HTERT RPE-1 (cell line): ENCODE data around the gene MACROD2.

Experiments used
- in situ Hi-C: fragments of 300-500 bp; cut with MboI; formaldehyde crosslinking; loops from 4 replicates; pipeline ENCODE4 v1.14.3; 2020; ENCODE audit warnings: low sequenced_read_pairs

Gene MACROD2

DNA sequence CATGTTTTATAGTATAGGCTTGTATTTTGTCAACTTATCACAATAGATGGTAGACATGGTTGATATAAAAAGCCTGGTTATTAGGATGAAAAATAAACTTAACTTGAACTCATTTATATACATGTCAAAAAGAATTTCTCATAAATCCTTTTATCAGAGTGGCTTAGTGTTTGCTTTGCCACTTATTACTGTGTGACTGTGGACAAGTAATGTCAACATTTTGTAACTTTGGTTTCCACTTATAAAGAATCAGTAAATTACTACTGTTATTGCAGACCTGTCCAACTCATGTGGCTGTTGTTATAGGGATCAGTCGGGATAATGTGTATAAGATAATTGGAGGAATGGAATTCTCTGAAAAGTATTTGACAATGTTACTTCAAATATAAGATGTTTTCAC, 1236.9 kb downstream of the MACROD2 start:
- in situ Hi-C loops: no loop called here

DNA sequence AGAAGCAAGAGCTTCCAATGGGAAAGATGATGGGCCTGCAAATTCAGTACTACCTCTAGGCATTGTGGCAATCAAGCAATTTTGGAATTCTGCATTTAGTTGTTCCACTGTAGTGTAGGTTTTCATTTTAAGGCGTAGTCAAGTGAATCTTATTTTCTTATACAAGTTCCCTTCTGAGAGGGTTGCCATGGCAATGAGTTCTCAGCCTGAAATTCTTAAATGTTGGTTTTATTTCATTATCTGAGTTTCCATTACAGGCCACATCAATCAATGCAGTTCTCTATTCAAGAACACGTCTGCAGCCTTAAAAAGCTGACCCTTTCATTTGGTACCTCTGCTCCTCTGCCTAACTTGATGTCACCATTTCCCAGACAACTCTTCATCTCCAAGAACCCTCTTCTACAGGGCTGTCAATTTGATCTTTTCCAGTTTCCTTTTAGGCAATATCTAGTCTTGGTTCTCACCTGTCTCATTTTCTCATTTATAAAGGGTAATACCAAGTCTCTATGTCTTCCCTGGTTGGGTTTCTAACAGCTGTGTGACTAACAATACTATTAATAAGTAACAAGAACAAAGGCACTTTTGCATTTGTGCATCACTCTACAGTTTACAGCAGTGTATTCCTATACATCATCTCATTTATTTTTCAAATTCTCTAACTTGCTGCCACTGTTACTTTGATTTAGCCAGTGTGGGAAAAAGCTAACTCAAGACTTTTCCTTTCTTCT, 1240.3 kb downstream of the MACROD2 start:
- in situ Hi-C loops: no loop called here

DNA sequence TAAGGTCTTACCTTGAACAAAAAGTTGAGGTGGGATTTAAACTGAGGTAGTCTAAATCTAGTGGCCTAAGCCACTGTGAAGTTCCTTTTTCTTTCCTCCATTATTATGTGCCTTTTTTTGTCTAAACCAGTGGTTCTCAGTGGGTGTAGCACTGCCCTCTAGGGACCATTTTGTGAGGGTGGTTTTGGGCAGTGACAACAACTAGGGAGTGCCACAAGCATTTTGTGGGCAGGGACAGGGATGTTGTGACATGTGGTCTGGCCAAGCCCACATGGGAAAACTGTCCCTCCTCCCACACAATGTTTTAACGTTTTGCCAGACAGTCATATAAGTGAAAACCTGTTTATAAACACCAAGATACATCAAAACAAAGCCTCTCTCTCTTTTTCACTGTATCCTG, 1241.5 kb downstream of the MACROD2 start:
- in situ Hi-C loops: no loop called here

DNA sequence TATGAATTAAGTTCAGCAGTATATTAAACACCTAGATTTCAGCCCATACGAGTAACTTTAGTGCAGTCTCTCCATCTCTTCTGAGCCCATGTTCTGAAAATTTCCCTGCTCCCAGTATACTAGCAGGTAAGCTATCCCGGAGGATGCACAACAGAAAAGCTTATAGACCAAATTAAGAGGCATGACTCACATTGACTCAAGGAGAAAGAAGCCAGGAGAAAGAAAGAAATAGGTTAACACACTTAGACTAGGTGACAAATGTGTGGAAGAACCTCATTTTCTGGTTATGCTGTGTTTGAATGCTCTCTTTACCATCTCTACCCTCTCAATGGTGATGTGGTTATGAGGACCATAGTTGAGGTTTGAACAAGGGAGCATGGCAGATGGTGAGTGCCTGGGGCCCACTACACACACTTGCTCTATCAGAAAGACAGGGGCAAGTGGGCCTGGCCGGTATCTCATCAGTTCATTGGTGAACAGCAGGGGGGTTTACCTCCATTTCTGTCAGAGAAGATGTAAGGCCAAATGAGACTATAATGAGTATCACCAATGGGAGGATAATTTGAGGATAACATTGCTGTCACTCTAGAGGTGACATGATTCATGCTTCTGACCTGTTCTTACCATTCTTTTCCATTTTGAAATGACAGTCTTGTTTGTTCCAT, 1244.4 kb downstream of the MACROD2 start:
- in situ Hi-C loops: no loop called here

DNA sequence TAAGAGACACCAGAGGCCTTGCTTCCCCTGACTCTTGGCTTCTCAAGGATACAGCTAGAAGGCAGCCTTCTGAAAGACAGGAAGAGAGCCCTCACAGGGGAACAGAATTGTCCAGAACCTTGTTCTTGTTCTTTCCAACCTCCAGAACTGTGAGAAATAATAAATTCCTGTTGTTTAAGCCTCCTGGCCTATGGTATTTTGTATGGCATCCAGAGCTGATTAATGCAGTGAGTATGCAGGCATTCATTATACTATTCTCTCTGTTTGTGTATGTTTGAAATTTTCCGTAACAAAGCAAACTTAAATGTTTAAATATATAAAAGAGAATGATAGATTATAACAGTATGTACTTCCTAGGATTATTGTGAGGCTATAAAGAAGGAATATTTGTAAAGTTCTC, 1245.5 kb downstream of the MACROD2 start:
- in situ Hi-C loops: no loop called here

DNA sequence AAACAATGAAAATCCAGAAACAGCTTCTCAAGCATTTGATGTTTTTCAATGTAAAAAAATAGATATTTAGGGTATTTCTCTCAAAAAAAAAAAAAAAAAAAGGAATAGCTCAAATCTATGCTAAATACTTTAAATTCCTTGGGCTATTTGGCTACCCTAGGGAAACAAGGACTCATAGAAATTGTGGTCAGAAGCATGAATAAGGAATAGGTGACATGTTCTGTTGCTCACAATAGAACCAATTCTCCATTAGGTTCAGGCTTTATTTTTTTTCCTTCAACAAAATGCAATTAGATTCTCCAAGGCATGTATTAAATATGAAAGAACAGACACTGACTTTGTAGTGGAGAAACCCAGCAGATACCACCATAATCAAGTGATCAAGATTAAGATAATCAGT, 1246.4 kb downstream of the MACROD2 start:
- in situ Hi-C loops: no loop called here

DNA sequence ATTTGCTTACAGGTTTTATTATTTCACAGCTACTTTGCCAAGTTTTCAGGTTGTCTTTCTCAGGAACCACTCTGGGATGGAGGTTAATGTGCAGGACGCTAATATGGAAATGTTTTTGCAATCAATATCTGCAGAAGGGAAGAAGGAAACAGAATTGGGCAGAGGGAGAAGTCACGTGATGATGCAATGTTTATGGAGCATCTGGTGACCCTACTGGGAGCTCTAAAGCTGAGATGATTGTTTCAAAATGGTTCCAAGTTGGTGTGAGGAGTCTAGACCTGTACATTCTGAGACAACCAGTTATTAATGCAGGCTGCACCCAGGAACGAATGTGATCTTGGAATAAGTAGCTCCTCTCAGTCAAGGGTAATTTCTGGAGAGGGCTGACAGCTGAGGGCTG, 1247.5 kb downstream of the MACROD2 start:
- in situ Hi-C loops: no loop called here

DNA sequence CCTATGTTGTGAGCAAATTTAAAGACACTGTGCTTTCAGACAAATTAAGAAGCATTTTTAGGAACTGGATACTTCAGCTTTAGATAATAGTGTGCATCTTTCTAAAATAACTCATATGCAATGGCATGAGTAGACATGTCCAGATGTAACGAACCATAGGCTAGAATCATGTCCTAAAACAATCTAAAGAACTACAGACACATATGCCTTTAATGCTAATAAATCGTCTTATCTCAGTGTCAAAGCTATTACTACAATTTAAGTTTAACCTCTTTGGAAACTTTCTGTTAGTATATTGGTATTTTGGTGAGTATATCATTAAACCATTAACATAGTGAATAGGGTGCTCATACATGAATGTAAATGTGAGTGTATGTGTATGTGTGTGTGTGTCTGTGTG, 1250.6 kb downstream of the MACROD2 start:
- in situ Hi-C loops: no loop called here

DNA sequence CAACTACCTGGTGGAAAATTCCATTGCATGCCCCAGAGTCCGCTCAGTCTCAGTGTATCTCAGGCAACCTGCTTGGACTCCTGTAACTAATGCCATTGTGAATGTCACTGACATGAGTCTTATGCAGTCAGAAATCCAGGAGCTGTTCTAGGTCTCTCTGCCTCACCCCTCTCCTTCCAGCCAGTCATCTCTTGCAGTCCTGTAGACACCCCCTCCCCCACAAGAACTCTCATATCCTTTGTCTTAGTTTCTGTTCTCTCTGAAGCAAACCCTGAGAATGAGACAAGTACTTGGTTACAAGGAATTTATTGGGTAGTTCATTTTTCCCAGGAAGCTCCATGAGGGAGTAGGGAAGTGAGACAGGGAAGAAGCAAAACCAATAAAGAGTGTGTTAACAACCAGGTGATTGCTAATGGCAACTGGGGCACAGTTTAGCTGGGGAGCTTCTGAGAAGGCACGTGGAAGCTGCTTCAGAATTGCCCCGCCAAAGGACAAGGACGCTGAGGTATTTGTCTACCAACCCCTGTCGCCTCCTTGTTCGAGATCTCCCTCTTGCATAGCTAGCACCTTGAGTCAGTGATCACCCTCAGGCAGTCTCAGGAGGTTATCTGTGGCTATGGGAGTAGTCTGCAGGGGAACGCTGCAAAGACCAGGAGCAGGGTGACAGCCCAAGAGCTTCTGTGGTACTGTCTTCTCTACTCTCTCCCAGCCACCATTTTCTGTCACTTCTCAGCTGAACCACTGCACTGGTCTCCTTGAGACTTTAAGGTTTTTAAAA, 1253.5 kb downstream of the MACROD2 start:
- in situ Hi-C loops: no loop called here

DNA sequence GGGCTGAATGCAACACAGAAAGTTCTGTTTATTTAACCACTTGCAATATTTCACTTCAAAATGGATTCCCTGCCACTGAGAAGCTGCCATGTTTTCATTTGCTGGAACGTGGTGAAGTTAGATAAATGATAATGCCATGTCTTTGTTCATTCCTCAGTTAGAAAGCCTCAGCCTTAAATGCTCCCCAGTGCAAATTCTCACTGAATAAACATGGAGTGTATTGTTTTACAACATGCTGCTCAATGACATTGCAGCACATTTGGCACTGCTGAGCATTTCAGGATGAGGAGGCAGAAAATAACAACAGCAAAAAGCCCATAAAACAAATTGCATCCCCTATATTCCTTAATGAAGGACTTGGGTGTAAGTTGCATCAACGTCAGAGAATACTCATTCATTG, 1255.9 kb downstream of the MACROD2 start:
- in situ Hi-C loops: no loop called here

DNA sequence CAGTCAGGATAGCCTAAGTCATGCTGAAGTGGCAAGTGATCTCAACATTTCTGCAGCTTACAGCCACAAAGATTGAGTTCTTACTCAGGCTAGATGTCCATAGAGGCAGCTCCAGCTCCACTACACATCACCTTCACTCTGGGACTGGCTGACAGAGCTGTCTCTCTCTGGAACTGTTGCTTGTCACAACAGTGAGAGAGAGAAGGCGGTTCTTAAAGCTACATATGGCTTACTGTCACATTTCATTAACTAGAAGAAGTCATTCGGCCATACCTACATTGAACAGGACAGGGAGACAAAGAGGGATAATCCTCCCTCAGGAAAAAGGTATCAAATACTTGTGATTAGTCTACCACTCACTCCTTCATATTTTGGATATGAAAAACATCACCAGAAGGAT, 1257.0 kb downstream of the MACROD2 start:
- in situ Hi-C loops: no loop called here

DNA sequence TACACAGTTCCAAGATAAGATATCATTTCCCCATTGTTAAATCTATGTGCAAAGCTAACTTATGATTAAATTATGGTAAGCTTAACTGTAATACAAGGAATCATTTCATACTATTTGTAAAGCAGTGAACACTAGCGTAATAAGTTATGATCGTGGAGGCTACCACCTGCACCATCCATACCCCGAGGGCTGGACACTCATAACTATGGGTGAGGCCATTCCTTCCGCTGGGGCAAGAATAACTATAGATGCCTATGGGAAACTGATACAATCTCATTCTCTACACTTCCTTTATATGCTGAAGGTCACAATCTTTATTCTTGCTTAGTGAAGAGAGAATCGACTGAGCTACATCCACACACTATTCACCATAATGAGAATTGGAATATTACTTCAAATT, 1258.1 kb downstream of the MACROD2 start:
- in situ Hi-C loops: no loop called here

DNA sequence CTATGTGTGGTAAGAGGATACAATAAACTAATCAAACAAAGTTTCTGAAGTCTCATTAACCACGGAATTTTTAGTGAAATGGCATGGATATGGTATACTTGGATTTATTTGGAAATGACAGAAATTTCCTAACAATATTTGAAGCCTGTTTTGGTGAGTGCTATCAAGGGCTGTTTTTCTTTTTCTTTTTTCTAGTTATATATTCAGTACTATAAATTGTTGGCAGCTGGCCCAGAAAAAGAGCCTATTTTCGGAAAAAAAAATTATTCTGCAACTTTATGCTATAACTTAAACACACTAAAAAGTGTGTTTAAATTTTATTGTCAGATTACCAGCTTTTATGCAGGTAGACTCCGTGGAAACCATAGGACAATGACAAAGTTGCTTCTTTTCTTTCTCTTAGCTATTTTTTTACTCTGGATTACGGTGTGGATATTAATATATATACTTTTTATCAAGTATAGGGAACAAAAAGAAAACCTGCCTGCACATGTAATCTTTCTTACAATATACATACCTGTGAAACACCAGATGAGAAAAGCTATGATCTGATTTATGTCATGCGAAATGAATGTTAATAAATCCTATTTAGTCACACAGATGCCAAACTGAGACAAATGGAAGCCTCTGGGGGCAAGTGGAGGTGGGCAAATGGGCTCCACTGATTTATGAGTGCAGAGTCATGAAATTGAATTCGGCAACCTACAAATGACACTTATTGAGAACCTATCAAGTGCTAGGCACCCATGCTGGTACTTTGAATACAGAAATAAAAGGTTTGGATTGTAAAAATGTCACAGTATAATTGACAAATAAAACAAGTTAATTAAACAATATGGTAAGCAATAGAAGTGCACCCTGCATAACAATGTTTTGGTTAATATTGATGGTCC, 1261.6 kb downstream of the MACROD2 start:
- in situ Hi-C loops: no loop called here

DNA sequence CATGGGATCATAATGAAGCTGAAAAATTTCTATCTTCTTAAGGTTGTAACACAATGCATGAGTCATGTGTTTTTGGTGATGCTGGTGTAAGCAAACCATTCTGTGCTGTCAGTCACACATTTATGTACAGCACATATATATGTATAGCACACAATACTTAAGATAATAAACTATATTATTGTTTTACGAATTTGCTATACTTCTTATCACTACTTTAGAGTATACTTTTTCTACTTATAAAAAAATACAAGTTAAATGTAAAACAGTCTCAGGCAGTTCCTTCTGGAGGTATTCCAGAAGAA, 1262.2 kb downstream of the MACROD2 start:
- in situ Hi-C loops: no loop called here

DNA sequence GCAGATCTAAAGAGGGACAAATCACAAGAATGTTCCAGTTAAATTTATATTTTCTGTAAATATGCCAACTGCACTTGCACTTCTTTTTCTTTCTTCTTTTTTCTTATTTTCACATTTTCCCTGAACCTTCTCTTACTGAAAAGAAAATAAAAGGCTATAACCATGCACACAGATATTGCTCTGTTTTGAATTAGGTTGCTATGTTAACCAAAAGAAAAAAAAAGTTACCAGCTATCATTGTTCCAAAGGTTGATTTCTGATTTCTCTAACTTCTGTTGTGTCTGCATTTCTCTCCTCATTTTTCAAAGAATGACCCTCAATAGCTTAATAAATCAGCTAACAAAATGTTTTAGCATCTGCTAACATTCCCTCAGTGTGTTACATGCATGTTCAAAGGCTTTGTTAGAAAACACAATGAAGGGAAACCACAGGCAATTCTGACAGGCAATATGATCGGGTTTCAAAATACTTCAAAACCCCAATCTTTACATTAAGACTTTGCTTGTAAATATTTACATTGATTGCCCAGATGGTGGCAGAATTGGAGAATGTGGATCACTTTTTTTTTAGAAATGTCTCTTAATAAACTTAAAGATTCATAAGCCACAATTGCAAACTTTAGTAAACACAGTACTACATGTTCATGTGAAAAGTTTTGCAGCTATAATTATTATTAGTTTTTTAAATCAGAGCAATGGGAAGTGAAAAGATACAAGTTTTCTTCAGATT, 1270.4 kb downstream of the MACROD2 start:
- in situ Hi-C loops: no loop called here

DNA sequence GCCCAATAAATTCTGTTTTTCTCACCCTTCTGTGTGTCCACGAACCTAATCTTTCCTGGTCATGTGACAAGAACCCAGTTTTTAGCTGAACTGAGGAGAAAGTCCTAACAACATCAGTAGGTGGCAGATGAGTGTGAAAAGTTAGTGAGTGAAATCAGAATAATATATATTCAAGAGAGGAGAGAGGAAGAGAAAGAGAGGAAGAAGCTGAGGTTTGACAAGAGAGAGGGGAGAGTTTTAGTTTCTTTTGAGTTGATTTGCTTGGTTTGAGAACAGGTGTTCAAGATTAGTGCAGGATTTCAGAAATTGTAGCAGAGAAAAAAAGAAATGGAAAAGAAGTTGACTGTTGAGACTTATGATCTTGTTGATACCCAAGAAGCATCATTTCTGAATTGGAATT, 1272.6 kb downstream of the MACROD2 start:
- in situ Hi-C loops: no loop called here

DNA sequence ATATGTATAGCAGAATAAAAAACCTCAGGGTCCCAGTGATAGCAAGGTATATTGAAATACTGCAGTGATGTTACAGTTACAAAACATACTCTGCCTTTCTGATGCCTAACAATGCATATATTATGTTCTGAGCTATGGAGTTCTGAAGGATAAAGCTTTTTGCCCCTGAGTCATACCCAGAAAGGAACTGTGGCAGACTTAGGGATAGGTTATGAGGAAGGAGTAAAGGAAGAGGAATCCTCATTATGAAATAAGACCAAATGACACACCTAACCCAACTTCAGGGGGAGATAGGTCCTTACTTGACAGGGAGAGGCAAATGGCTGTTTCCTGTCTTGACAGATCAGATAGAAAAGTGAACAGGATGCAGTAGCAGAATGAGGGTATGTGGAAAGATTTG, 1282.7 kb downstream of the MACROD2 start:
- in situ Hi-C loops: no loop called here

DNA sequence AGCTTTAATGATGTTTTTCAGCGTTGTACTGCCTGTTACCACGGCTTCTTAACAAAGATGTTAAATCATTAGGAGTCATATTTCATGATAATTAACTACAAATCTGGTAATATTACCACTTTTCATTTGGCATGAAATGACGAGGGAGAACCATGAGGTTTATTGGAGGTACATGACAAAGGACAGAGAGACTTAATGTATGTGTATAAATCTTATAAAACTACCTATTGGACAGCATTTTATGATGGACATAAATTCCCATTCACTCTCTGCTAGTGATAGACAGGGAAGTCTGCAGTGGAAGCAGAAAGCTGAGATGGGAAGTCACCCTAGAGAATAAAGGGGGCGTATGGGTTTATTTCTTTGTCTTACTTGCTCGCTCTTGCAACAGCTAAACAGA, 1292.0 kb downstream of the MACROD2 start:
- in situ Hi-C loops: no loop called here

DNA sequence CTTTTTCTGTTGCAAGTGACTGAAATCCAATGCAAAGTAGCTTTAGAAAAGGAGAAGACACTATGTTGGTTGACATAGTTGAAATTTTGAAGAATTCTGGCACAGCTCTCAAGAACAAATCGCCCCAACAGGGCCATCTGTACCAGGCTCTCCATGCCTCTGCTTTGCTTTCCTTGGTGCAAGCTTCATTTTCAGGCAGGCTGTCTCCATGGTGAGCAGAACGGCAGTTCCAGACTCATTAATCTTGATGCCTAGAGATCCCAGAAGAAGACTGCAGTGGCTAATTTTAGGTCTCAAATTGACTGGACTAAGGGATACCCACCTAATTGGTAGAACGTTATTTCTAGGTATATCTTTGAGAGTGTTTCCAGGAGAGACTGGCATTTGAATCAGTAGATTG, 1292.8 kb downstream of the MACROD2 start:
- in situ Hi-C loops: no loop called here

DNA sequence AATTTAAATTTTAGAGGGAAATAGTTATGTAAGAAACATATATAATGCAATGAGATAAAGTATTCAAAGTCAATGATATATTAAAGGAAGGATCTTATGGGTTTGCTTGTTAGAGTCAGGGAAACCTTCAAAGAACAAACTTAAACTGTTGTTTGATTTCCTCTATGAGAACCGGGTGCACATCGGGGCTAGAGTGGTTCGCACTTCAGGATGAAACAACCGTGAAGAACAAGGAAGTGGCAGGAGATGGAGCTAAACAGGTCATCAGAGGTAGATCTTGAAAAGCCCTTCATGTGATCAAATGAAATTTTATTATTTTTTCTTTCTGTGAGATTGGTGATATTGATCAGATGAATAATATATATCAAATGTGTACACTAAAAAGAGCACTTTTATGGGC, 1294.0 kb downstream of the MACROD2 start:
- in situ Hi-C loops: no loop called here

DNA sequence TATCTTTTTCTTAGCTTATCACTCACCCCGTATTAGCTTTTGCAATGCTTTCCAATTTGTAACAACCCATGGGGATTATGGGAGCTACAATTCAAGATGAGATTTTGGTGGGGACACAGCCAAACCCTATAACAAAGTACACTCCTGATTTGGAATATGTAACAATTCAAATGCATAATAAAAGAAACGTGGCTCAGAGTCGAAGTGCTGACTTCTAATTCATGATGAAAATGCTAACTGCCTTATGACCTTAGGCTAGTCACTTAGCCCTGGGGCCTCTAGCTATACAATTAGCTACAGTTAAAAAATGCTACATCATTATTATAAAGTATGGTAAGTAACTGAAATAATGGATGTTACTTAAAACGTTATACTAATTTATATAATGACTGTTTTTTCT, 1297.1 kb downstream of the MACROD2 start:
- in situ Hi-C loops: no loop called here
